ENCODE data around the gene RCAN2.
"Not testable (repeated sequence)": the region's sequence is repeated elsewhere in the genome, so short reads cannot be mapped to it uniquely, and the experiment has no call there.

The RCAN2 gene

DNA sequence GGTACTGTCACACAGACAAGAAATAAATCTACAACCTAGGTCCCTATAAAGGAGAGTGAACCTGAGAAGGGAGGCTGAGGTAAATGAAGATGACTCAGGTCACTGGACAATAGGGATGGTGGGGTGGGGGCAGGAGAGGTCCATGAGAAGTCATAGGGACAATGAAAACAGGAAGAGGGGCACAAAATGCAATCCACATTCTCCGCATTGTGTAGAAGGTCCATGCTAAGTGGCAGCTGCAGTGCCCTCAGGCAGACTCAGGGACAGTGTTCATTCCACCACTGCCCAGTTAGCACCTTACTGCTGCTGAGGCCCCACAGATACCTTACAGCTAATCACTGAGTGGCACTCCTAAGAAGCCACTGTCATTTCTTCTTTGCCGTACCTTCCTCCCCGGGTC, 156.8 kb downstream of the RCAN2 start:
- no peaks in the 10 kb centered on the region for H3K27me3 ChIP-seq (ENCODE audit: insufficient read depth, low read length, poor library complexity)
- WGBS (ENCODE audit: extremely low coverage, insufficient coverage, low lambda C conversion rate) = no CpG with 5 or more reads among the region's 3 CpGs
- no peak overlapping the region for H4K5ac ChIP-seq (ENCODE audit: low read length)
- H3K79me1 ChIP-seq (ENCODE audit: low read length) = no peaks in the 10 kb centered on the region
- no peak overlapping the region for H4K8ac ChIP-seq (ENCODE audit: low read depth, low read length)
- H3K56ac ChIP-seq (ENCODE audit: low read length) = no peak overlapping the region
- peak; percentile 53 for DNase-seq
- no peak overlapping the region for H2BK5ac ChIP-seq (ENCODE audit: low read length)
- no peak overlapping the region for H3K4me3 ChIP-seq (ENCODE audit: low read length)
- no peak overlapping the region for H3K18ac ChIP-seq (ENCODE audit: low read length)
- H3K36me3 ChIP-seq (ENCODE audit: control insufficient read depth, insufficient read depth, low read length) = no peaks in the 10 kb centered on the region
- H2AK5ac ChIP-seq (ENCODE audit: low read length) = no peak overlapping the region
- no peak overlapping the region for H2BK15ac ChIP-seq (replicated peaks; ENCODE audit: low read depth)
- H3K27ac ChIP-seq (ENCODE audit: low read depth, low read length) = no peak overlapping the region
- H3K4me1 ChIP-seq (ENCODE audit: control insufficient read depth, low read depth, low read length) = peaks cover 2% of the 10 kb centered on the region
- no peak overlapping the region for H3K4me2 ChIP-seq (ENCODE audit: low read length)
- H3K4ac ChIP-seq (ENCODE audit: low read depth, low read length) = no peak overlapping the region
- H3K23ac ChIP-seq (ENCODE audit: low read length) = no peak overlapping the region
- H2BK120ac ChIP-seq (ENCODE audit: low read depth, low read length) = no peak overlapping the region
- no peaks in the 10 kb centered on the region for H3K79me2 ChIP-seq (ENCODE audit: control insufficient read depth, insufficient read depth, low read length)
- H3K9ac ChIP-seq (ENCODE audit: low read length) = no peak overlapping the region

- H3K79me2 ChIP-seq (ENCODE audit: control insufficient read depth, insufficient read depth, low read length) = no peaks in the 10 kb centered on the region
- no peak overlapping the region for H4K8ac ChIP-seq (ENCODE audit: low read depth, low read length)
- no peak overlapping the region for H3K23ac ChIP-seq (ENCODE audit: low read length)
- no peak overlapping the region for H3K27ac ChIP-seq (ENCODE audit: low read depth, low read length)
- H3K4me1 ChIP-seq (ENCODE audit: control insufficient read depth, low read depth, low read length) = peaks cover 2% of the 10 kb centered on the region
- no peak overlapping the region for H3K9ac ChIP-seq (ENCODE audit: low read length)
- no peaks in the 10 kb centered on the region for H3K79me1 ChIP-seq (ENCODE audit: low read length)
- no peak overlapping the region for H4K5ac ChIP-seq (ENCODE audit: low read length)
- no peak overlapping the region for H3K56ac ChIP-seq (ENCODE audit: low read length)
- H3K4ac ChIP-seq (ENCODE audit: low read depth, low read length) = no peak overlapping the region
- no CpG with 5 or more reads among the region's 1 CpG for WGBS (ENCODE audit: extremely low coverage, insufficient coverage, low lambda C conversion rate)
- no peak for DNase-seq
- H3K27me3 ChIP-seq (ENCODE audit: insufficient read depth, low read length, poor library complexity) = no peaks in the 10 kb centered on the region
- H3K18ac ChIP-seq (ENCODE audit: low read length) = no peak overlapping the region
- no peak overlapping the region for H2BK120ac ChIP-seq (ENCODE audit: low read depth, low read length)
- no peak overlapping the region for H3K4me2 ChIP-seq (ENCODE audit: low read length)
- H2BK5ac ChIP-seq (ENCODE audit: low read length) = no peak overlapping the region
- no peak overlapping the region for H2AK5ac ChIP-seq (ENCODE audit: low read length)
- no peak overlapping the region for H3K4me3 ChIP-seq (ENCODE audit: low read length)
- H2BK15ac ChIP-seq (replicated peaks; ENCODE audit: low read depth) = no peak overlapping the region
- no peaks in the 10 kb centered on the region for H3K36me3 ChIP-seq (ENCODE audit: control insufficient read depth, insufficient read depth, low read length)
These were observed 157.8 kb downstream of the RCAN2 start for GRCh38 chr6:46333481-46333880.

- H3K4me2 ChIP-seq (ENCODE audit: low read length); H3K4me3 ChIP-seq (ENCODE audit: low read length); H2AK5ac ChIP-seq (ENCODE audit: low read length); H3K4me1 ChIP-seq (ENCODE audit: control insufficient read depth, low read depth, low read length); DNase-seq; H3K18ac ChIP-seq (ENCODE audit: low read length); H3K9ac ChIP-seq (ENCODE audit: low read length); H3K79me1 ChIP-seq (ENCODE audit: low read length); H3K4ac ChIP-seq (ENCODE audit: low read depth, low read length); H4K8ac ChIP-seq (ENCODE audit: low read depth, low read length); H3K36me3 ChIP-seq (ENCODE audit: control insufficient read depth, insufficient read depth, low read length); H3K79me2 ChIP-seq (ENCODE audit: control insufficient read depth, insufficient read depth, low read length); H2BK5ac ChIP-seq (ENCODE audit: low read length); H3K27ac ChIP-seq (ENCODE audit: low read depth, low read length); H3K56ac ChIP-seq (ENCODE audit: low read length); H2BK15ac ChIP-seq (replicated peaks; ENCODE audit: low read depth); H3K27me3 ChIP-seq (ENCODE audit: insufficient read depth, low read length, poor library complexity); H4K5ac ChIP-seq (ENCODE audit: low read length); H3K23ac ChIP-seq (ENCODE audit: low read length); H2BK120ac ChIP-seq (ENCODE audit: low read depth, low read length): not testable (repeated sequence)
These were observed 158.8 kb downstream of the RCAN2 start for GRCh38 chr6:46332448-46332847.

DNA sequence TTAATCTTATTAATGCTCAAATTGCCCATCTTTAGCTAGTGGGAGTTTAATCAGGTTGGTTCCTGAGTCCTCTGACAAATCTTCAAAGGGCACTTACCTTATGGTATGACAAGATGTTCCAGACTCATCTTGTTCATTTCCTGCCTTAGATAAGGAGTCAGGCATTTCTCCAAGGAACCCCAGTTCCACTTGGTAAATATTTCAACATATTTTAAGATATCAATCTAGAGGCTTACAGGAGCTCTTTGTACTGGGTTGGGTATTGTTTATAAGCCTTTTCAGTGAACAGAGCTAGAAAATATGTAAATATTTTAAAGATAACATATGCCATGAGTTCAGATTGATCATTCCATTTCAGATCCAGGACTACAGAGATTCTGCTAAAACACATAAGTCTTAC, 159.8 kb downstream of the RCAN2 start:
- H3K18ac ChIP-seq (ENCODE audit: low read length) = no peak overlapping the region
- H3K56ac ChIP-seq (ENCODE audit: low read length) = no peak overlapping the region
- H3K4me1 ChIP-seq (ENCODE audit: control insufficient read depth, low read depth, low read length) = peaks cover 2% of the 10 kb centered on the region
- no peak overlapping the region for H3K4ac ChIP-seq (ENCODE audit: low read depth, low read length)
- no peaks in the 10 kb centered on the region for H3K79me2 ChIP-seq (ENCODE audit: control insufficient read depth, insufficient read depth, low read length)
- H2BK120ac ChIP-seq (ENCODE audit: low read depth, low read length) = no peak overlapping the region
- H3K23ac ChIP-seq (ENCODE audit: low read length) = no peak overlapping the region
- no peak overlapping the region for H3K9ac ChIP-seq (ENCODE audit: low read length)
- no peak overlapping the region for H4K5ac ChIP-seq (ENCODE audit: low read length)
- H2AK5ac ChIP-seq (ENCODE audit: low read length) = no peak overlapping the region
- DNase-seq = no peak
- no peaks in the 10 kb centered on the region for H3K36me3 ChIP-seq (ENCODE audit: control insufficient read depth, insufficient read depth, low read length)
- H3K27ac ChIP-seq (ENCODE audit: low read depth, low read length) = no peak overlapping the region
- H3K4me3 ChIP-seq (ENCODE audit: low read length) = no peak overlapping the region
- H2BK5ac ChIP-seq (ENCODE audit: low read length) = no peak overlapping the region
- H3K4me2 ChIP-seq (ENCODE audit: low read length) = no peak overlapping the region
- H3K27me3 ChIP-seq (ENCODE audit: insufficient read depth, low read length, poor library complexity) = no peaks in the 10 kb centered on the region
- no peaks in the 10 kb centered on the region for H3K79me1 ChIP-seq (ENCODE audit: low read length)
- no peak overlapping the region for H4K8ac ChIP-seq (ENCODE audit: low read depth, low read length)
- H2BK15ac ChIP-seq (replicated peaks; ENCODE audit: low read depth) = no peak overlapping the region

DNA sequence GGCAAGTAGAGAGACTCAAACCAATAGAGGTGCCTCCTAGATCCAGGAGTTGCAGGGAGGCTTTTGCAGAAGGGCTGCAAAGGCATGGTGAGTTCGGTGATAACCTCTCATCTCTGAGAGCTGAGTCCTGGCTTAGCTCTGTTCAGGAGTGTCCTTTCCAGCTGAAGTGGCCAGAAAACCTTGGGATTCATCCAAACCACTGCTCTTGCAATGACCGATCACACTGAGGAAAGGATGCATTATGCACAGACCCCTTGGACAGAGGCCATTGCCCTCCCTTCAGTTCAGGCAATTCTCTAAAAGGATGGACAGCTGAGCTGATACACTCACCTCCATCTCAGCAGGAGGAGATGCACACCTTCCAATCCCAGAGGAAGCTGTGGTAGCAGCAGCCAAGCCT, 161.7 kb downstream of the RCAN2 start:
- Histone ChIP-seq H3K27ac (ENCODE audit: low read depth, low read length) (no peak overlapping the region), H3K4ac (ENCODE audit: low read depth, low read length) (no peak overlapping the region), H3K9ac (ENCODE audit: low read length) (no peak overlapping the region), H3K79me2 (ENCODE audit: control insufficient read depth, insufficient read depth, low read length) (no peaks in the 10 kb centered on the region), H3K79me1 (ENCODE audit: low read length) (no peaks in the 10 kb centered on the region), H3K4me1 (ENCODE audit: control insufficient read depth, low read depth, low read length) (peaks cover under 1% of the 10 kb centered on the region), H2BK120ac (ENCODE audit: low read depth, low read length) (no peak overlapping the region), H3K4me2 (ENCODE audit: low read length) (no peak overlapping the region), H2BK15ac (replicated peaks; ENCODE audit: low read depth) (no peak overlapping the region), H4K5ac (ENCODE audit: low read length) (no peak overlapping the region), H3K23ac (ENCODE audit: low read length) (no peak overlapping the region), H3K56ac (ENCODE audit: low read length) (no peak overlapping the region), H2AK5ac (ENCODE audit: low read length) (no peak overlapping the region), H3K4me3 (ENCODE audit: low read length) (no peak overlapping the region), H3K27me3 (ENCODE audit: insufficient read depth, low read length, poor library complexity) (no peaks in the 10 kb centered on the region), H4K8ac (ENCODE audit: low read depth, low read length) (no peak overlapping the region), H3K36me3 (ENCODE audit: control insufficient read depth, insufficient read depth, low read length) (no peaks in the 10 kb centered on the region), H3K18ac (ENCODE audit: low read length) (no peak overlapping the region), H2BK5ac (ENCODE audit: low read length) (no peak overlapping the region)
- WGBS (ENCODE audit: extremely low coverage, insufficient coverage, low lambda C conversion rate) = no CpG with 5 or more reads among the region's 2 CpGs
- DNase-seq = no peak

DNA sequence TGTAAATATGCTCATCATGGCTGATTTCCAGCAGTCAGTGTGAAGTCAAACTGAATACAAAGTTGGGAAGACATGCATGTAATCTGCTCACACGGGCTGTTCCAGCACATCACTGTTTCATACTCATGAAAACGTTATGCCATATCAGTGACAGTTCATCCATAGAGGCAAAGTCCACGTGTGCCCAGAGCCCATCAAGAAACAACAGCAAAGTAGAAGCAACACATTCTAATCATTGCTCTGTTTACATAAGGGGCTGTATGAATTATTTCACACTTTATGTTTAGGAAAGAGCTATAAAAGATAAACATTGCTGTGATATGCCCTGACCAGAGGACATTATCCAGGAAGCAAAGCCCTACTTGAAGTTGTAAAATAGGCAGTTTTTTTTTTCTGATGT, 163.5 kb downstream of the RCAN2 start:
- Histone ChIP-seq H3K79me1 (ENCODE audit: low read length) (no peaks in the 10 kb centered on the region), H3K27ac (ENCODE audit: low read depth, low read length) (no peak overlapping the region), H3K9ac (ENCODE audit: low read length) (no peak overlapping the region), H4K8ac (ENCODE audit: low read depth, low read length) (no peak overlapping the region), H3K36me3 (ENCODE audit: control insufficient read depth, insufficient read depth, low read length) (no peaks in the 10 kb centered on the region), H2BK15ac (replicated peaks; ENCODE audit: low read depth) (no peak overlapping the region), H3K18ac (ENCODE audit: low read length) (no peak overlapping the region), H3K23ac (ENCODE audit: low read length) (peak overlapping the region; percentile 34), H3K4me1 (ENCODE audit: control insufficient read depth, low read depth, low read length) (no peaks in the 10 kb centered on the region), H3K27me3 (ENCODE audit: insufficient read depth, low read length, poor library complexity) (no peaks in the 10 kb centered on the region), H3K4me2 (ENCODE audit: low read length) (no peak overlapping the region), H2BK5ac (ENCODE audit: low read length) (no peak overlapping the region), H2BK120ac (ENCODE audit: low read depth, low read length) (no peak overlapping the region), H3K79me2 (ENCODE audit: control insufficient read depth, insufficient read depth, low read length) (no peaks in the 10 kb centered on the region), H3K4ac (ENCODE audit: low read depth, low read length) (no peak overlapping the region), H4K5ac (ENCODE audit: low read length) (no peak overlapping the region), H3K56ac (ENCODE audit: low read length) (no peak overlapping the region), H2AK5ac (ENCODE audit: low read length) (no peak overlapping the region), H3K4me3 (ENCODE audit: low read length) (no peak overlapping the region)
- no peak for DNase-seq
- WGBS (ENCODE audit: extremely low coverage, insufficient coverage, low lambda C conversion rate) = no CpG with 5 or more reads among the region's 3 CpGs

Data from mesendoderm (in vitro differentiated cells).